Measurements from ENCODE around the gene NRXN2.

The NRXN2 gene

GRCh38 chr11:64629796-64630562 lies 93.0 kb downstream of the NRXN2 start:
- TF ChIP-seq CTCF (IDR thresholded peaks at IDR 0.05; ENCODE audit: low read depth, low read length), result no peak
- DNase-seq (ENCODE audit: low read depth in 2 of 2), result no peak

GRCh38 chr11:64629103-64629502 lies 93.9 kb downstream of the NRXN2 start:
- no peak for TF ChIP-seq CTCF (IDR thresholded peaks at IDR 0.05; ENCODE audit: low read depth, low read length)
- no peak overlapping the region for H3K4me3 ChIP-seq (replicated peaks in 1 of 2; ENCODE audit: low read depth in 2 of 2, low read length in 2 of 2)

More at GRCh38 chr11:64629796-64630562, 93.0 kb downstream of the NRXN2 start:
- H3K4me3 ChIP-seq (replicated peaks in 1 of 2; ENCODE audit: low read depth in 2 of 2, low read length in 2 of 2), result no peak overlapping the region

GRCh38 chr11:64628596-64628995 lies 94.4 kb downstream of the NRXN2 start:
- no peak for TF ChIP-seq CTCF (IDR thresholded peaks at IDR 0.05; ENCODE audit: low read depth, low read length)
- H3K4me3 ChIP-seq (replicated peaks in 1 of 2; ENCODE audit: low read depth in 2 of 2, low read length in 2 of 2), result no peak overlapping the region
- no peak for DNase-seq (ENCODE audit: low read depth in 2 of 2)

More at GRCh38 chr11:64629103-64629502, 93.9 kb downstream of the NRXN2 start:
- no peak for DNase-seq (ENCODE audit: low read depth in 2 of 2)

- no peak for TF ChIP-seq CTCF (IDR thresholded peaks at IDR 0.05; ENCODE audit: low read depth, low read length)
- DNase-seq (ENCODE audit: low read depth in 2 of 2), result no peak
- H3K4me3 ChIP-seq (replicated peaks in 1 of 2; ENCODE audit: low read depth in 2 of 2, low read length in 2 of 2), result no peak overlapping the region
These were observed 95.6 kb downstream of the NRXN2 start for GRCh38 chr11:64627371-64627770.

GRCh38 chr11:64626637-64627036 lies 96.4 kb downstream of the NRXN2 start:
- TF ChIP-seq CTCF (IDR thresholded peaks at IDR 0.05; ENCODE audit: low read depth, low read length), result no peak
- no peak for DNase-seq (ENCODE audit: low read depth in 2 of 2)
- no peak overlapping the region for H3K4me3 ChIP-seq (replicated peaks in 1 of 2; ENCODE audit: low read depth in 2 of 2, low read length in 2 of 2)

GRCh38 chr11:64624883-64625481 lies 98.0 kb downstream of the NRXN2 start:
- DNase-seq (ENCODE audit: low read depth in 2 of 2), result no peak
- TF ChIP-seq CTCF (IDR thresholded peaks at IDR 0.05; ENCODE audit: low read depth, low read length), result no peak
- no peak overlapping the region for H3K4me3 ChIP-seq (replicated peaks in 1 of 2; ENCODE audit: low read depth in 2 of 2, low read length in 2 of 2)

Measured in cardiac fibroblast (primary cell).